Ovary (tissue), 3 donors: ENCODE results near the gene TSSC4.

Source experiments
- CTCF ChIP-seq, 3 donors: fragments of 450-650 bp in 2 of 3; fragments of 200-600 bp in 1 of 3; IDR thresholded peaks; one replicate each; pipeline versions ENCODE4 v1.5.1 to v1.8.0; 2016 to 2022; ENCODE audit warnings: antibody characterized with exemption in 3 of 3, mild to moderate bottlenecking in 1 of 3
- EP300 ChIP-seq: sonication (generic); formaldehyde crosslinking; IDR thresholded peaks from one replicate; pipeline ENCODE4 v1.6.1; 2017; ENCODE audit warnings: antibody characterized with exemption
- POLR2A ChIP-seq: fragments of 450-650 bp; IDR thresholded peaks from one replicate; pipeline ENCODE4 v1.6.1; 2017; ENCODE audit warnings: antibody characterized with exemption, mild to moderate bottlenecking, moderate library complexity
- donor health status: DM: no; HTN: no; CAD: no.

GRCh38 chr11:2432171-2432621 is 31.6 kb downstream of the TSSC4 start:
- no peak for TF ChIP-seq EP300
- no peak for TF ChIP-seq POLR2A
- TF ChIP-seq CTCF (IDR thresholded peaks at IDR 0.05): no peak
